C1 segment of cervical spinal cord (tissue), 14 donors: Measurements from ENCODE around the gene SETD1B.
"Not testable (repeated sequence)": the region's sequence is repeated elsewhere in the genome, so short reads cannot be mapped to it uniquely, and the experiment has no call there.

Source experiments
- DNase-seq, 14 donors: peaks; one replicate each; lab custom pipeline; 2025; lab: John Stamatoyannopoulos, UW

The SETD1B gene

DNA sequence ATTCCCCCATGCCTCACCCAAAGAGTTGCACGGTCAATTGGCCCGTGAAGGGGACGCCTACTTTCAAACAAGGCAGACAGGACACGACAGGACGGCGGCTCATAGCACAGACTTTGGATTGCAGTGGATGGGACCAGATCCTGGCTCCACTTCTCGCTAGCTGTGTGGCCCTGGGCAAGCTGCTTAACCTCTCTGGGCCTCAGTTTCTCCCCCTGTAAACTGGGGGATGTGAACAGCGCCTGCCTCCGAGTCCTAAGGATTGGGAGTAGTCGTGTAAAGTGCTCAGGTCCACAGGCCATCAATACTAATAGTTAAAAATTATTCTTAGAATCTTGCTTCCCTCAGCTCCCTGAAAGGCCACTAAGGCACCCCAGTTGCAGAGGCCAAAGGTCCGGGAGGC is 23.4 kb upstream of the SETD1B start:
- no peak for DNase-seq

DNA sequence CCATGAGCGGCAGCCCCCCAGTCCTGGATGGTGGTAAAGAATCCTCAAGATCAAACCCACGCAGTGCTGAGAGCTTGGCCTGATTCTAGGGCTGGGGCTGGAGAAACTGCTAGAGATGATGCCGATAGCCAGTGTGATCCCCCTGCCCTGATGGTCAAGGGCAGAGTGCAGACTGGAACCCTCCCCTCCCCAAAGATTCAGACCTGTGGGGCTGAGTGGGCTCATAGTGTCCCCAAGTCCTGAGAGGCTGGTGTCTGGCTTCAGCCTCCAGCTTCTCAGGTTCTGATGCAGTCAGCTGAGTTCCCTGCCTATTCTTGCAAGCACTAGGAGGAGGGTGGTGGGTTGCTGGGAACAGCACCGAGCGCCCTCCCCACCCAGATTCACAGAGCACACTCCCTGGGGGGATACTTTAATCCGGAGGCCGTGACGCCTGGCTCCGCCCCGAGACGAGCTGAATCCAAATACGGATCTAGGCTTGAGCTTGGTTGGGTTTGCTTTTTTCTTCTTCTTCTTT is 22.3 kb upstream of the SETD1B start:
- DNase-seq = no peak

DNA sequence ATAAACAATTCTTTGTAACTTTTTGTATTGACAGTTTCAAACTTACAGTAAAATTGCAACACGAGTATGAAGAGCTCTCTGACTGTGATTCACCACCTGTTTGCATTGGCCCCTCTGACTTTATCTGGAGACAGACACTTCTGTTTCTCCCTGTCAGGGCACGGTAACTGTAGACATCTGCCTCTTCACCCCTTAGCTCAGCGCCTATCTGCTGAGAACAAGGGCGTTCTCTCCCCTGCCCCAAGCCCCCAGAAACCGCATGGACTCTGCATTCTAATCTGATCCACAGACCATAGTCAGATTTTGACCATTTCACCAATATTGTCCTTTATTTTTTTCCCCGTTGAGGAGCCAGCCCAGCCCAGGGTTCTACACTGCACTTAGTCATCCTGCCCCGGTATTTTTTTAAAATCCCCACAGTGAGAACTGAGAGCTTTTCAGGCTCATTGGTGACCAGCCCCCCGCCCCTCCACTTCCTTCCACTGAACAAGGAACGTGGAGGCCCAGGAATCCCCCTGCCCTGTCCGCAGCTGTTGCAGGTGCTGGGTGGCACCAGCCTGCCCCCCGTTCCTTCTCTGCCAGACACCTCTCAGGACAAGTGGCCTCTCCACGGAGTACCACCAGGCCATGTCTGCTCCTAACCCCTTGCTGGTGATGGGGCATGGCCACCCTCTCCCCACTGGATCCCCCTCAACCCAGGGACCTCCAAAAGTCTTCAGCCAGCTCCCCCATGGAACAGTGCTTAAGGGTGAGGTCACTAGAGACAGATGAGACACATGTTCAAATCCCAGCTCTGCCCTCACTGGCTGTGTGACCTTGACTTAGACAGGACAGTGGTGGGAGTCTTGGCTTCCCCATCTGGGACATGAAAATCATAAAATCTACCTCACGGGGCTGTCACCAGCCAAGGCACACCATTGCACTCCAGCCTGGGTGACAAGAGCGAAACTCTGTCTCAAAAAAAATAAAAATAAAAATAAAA is 21.5 kb upstream of the SETD1B start:
- DNase-seq = no peak

DNA sequence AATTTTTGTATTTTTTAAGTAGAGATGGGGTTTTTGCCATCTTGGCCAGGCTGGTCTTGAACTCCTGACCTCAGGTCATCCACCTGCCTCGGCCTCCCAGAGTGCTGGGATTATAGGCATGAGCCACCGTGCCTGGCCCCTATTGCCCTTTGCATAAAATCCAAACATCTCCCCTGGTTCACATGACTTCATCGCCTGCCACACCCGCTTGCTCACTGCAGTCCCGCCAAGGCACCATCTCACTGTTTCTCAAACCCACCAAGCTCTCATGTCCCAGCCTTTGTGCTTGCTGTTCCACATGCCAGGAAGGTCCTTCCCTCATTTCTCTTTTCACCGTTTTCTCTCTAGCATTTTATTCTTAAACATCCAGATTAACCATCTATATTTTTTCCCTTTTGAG is 20.0 kb upstream of the SETD1B start:
- no peak for DNase-seq

DNA sequence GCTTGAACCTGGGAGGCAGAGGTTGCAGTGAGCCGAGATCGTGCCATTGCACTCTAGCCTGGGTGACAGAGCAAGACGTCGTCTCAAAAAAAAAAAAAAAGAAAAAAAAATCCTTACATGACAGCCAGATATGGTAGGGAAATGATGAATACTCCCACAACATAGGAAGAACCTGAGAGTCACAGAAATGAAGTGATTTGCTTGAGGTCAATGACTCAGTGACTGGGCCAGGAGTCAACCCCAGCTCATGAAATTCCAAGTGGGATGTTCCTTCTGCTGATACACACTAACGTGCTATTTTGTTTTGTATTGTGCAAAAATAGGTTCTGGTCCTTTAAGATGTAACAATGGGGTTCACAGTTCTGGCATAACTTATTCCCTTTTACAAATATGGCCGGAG is 19.3 kb upstream of the SETD1B start:
- no peak for DNase-seq

DNA sequence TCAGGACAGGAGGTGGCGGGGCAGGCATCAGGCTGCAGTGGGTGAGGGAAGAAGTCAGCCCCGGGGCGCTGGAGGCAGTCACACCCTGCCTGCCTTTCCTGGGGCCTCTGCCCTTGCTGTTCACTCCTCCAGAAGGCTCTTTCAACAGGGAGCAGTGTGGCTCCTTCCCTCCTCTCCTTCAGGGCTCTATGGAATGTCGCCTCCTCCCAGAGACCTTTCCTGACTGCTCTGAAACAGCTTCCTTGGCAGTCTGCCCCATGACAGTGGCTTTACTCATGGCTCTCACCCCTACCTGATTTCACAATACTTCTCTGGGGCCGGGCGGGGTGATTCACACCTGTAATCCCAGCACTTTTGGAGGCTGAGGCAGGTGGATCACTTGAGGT is 17.4 kb upstream of the SETD1B start:
- no peak for DNase-seq

DNA sequence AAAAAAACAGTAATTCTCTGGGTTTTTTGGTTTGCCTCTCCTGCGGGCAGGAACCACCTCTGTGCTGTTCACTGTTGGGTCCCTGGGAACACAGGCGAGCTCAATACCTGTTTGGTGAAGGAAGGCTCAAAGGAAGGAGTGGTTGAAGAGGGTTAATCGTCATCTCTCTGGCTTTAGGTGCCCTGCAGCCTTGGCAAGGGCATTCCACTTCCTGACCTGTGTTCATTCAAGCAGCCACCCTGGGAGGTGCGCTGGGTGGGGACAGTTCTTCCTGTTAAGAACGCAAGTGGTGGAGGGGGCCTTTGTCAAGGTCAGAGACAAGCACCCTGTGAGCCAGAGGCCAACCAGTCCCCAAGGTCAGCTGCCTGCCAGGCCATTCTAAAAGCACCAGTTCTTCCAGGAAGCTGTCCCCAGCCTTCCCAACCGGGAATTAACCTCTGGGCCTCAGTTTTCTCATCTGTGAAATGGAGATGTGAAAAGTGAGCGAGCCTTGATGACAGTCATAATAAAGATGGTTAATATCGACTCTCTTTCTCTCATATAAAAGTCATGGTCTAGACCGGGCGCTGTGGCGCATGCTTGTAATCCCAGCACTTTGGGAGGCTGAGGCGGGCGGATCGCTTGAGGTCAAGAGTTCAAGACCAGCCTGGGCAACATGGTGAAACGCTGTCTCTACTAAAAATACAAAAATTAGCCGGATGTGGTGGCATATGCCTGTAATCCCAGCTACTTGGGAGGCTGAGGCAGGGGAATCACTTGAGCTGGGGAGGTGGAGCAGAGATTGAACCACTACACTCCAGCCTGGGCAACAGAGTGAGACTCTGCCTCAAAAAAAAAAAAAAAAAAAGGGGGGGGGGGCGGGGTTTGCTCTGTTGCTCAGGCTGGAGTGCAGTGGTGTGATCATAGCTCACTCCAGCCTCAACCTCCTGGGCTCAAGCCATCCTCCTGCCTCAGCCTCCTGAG is 16.5 kb upstream of the SETD1B start:
- no peak for DNase-seq

DNA sequence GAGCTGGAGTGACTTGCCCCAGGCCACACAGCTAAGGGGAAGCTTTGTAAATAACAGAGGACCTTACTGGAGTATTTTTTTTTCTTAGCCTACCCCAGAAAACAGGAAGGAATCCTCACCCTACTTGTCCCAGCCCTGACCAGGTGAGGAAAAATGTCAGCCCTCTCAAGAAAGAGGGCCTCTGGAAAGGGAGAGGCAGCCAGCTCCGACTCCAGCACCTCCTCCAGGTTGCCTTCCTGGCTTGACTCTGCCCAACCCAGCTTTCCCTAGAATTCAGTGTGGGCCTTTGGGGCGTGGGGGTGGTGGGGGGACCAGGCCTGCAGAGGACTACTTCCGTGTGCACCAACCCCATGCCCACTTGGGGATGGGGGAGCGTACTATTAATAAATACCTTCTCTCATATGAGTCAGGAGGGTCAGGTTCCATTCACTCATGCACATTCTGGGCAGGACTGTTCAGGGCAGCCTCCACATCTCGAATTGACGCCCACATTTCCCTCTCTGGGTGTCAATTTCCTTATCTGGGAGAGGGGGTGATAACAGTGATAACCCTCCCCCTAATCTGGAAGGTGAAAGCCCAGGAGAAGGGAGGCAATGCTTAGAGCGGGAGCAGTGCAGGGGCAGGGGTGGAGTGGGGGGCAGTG is 15.5 kb upstream of the SETD1B start:
- DNase-seq = no peak

DNA sequence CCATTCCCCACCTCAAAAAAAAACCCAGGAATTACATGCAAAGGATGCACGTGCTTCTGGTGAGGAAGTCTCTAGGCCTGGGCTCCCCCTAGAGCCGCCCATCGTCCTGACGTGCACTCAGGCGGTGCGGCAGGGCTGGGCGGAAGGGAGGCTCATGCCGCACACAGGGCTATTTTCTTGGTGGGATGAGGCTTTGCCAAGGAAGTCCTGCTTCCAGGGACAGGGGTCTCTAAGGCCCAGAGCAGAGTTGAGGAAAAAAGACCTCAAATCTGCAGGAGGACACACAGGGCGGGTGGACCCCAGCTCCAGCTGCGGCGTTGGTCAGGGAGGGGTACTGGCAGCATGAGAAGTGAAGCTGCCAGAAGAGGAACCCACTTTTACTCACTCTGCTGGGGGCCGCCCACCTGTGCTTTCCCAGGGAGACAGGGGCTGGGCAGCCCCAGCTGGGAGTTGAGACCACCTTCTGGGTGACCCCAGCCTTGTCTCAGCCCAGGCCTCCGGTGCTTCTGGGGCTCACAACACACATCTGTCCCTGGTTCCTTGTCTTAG is 14.5 kb upstream of the SETD1B start:
- DNase-seq = peak in 3 of 14 donors; percentile 35 to 48 (median 37)

DNA sequence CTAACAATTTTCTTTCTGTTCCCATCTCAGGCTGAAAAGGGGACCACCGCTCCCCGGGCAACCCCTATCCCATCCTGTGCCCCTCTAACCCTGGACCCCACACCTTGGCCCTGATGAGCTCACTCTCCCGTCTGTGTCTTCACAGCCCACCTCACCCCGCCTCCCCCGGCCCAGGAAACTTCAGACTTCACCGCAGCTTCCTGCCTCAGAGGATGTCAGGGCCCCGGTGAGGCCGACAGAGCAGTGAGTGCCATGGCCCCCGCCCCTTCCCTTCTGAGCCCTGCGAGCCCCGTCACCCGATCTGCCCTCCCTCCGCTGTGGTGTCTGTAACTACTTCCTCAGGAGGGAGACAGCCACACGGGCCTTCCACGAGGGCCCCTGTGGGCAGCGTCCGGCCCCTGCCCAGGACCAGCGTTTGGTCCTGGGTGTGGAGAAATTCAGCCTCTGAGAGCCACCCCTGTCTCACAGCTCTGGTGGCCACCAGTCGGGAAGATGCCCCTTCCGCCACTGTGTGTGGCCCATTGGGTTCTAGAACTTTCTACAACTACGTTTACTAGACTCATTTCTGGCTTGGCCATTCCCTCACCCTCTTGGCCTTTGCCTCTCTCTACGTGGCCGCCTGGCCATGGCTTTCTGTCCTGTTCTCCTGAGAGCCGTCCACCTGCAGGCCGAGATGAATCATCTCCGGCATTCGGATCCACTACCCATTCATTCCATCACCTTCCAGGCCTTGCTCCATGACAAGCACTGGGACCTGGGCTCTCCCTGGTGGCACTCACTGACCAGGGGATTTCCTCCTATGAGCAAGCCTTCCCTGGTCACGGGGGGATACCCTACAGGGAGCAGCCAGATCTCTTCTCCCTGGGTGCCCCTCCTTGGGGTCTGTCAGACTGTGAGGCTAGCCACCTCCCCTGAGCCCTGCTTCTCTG is 13.7 kb upstream of the SETD1B start:
- peak in 10 of 14 donors; percentile 15 to 56 (median 30) for DNase-seq

DNA sequence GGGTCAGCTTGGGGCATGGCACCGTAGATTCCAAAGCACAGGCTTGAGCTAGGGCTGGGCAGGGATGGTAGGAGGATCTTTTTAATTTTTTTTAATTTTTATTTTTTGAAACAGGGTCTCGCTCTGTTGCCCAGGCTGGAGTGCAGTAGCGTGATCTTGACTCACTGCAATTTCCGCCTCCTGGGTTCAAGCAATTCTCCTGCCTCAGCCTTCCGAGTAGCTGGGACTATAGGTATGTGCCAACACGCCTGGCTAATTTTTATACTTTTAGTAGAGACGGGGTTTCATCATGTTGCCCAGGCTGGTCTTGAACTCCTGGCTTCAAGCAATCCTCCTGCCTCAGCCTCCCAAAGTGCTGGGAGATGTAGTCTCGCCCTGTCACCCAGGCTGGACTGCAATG is 13.0 kb upstream of the SETD1B start:
- DNase-seq = not testable (repeated sequence)

DNA sequence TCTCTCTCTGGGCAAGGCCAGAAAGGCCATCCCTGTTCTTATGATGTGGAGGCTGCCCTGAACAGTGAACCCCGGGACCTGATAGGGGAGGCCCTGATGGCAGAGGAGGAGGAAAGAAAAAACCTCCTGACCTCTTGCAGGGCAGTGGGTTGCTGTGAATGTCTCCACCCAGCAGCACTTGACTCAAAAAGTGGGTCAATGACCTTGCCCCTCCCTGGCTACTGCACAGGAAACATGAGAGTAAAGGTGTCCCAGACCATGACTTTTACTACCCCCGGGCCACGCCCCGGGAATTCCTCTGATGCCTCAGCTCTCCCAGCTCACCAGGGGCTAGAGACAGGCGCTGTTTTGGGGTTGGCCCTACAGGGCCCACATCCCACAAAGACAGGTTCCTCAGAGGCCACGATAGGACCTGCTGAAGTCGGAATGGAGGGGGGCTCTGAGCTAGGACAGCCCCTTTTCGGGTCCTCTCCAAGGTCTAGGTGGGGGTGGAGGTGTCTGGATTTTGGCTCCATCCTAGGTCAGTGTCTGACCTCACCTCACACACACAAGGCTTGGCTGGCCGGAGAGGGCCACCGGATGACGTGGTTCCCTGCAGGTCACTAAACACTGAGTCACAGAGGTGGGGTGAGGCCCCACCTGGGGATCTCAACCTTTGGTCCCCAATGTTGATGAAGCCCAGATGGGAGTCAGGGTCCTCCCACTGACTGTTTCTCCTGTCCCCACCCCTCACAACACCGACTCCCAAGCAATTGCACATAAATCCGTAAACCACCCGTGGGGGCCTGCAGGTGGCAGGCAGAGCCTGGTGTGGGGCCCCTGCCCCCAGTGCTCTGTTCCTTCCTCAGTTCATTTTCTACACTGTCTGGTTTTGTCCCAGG is 11.9 kb upstream of the SETD1B start:
- DNase-seq = no peak

DNA sequence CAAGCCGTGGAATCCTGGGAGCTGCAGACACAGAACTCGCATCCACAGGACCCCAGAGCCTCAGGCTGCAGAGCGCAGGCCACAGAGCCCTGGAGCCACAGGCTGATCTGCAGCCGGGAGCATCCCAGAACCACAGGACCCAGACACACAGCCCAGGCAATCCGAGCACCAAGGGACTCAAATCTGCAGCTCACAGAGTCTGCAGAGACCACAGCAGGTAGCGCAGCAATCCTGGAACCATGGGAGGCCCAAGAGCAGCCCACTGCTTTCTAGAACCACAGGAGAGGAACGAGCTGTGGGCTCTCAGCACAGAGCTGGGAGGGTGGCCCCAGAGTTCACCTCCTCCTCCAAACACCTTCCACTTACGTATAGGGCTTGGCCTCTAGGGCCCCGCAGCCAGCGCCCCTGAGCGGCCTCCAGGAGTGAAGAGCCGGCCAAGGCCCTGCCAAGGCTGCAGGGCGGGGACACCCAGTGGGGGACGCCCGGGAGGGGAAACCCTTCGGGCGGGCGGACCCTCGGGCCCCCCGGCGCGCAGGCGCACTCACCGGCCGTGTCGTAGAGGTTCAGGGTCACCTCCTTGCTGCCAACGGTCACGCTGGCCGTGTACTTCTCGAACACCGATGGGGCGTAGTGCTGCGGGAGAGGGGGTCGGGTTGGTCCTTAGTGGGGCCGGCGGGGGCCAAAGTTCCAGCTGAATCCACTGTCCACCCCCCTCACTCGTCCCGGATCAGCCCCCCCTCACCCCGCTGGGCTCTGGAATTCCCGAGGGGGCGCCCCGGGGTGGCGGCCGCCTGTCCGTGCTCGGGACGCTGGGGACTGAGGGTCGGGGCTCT is 11.0 kb upstream of the SETD1B start:
- peak in 2 of 14 donors; percentile 14 to 41 for DNase-seq

DNA sequence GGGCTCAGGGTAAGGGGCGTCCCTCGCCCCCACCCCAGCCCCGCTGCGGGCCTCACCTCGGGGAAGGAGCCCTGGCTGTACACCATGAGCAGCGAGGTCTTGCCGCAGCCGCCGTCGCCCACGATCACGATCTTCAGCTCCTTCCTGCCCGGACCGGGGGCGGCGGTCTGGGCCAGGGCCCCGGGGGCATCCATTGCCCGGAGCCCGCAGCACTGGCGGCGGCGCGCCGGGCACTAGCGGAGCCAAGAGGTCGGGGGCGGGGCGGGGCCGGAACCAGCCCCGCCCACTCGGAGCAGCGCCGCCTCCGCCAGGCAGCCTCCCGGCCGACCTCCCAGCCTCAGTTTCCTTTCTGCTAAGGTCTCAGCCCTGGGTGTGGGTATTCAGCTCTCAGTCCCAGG is 10.4 kb upstream of the SETD1B start, which contains the start of gene RHOF:
TSS of gene RHOF (minus strand) at position 249 of the 398 bp plus-strand sequence. CDS start at position 194, 55 bp downstream.
- DNase-seq = peak in 1 of 14 donors; percentile 41

DNA sequence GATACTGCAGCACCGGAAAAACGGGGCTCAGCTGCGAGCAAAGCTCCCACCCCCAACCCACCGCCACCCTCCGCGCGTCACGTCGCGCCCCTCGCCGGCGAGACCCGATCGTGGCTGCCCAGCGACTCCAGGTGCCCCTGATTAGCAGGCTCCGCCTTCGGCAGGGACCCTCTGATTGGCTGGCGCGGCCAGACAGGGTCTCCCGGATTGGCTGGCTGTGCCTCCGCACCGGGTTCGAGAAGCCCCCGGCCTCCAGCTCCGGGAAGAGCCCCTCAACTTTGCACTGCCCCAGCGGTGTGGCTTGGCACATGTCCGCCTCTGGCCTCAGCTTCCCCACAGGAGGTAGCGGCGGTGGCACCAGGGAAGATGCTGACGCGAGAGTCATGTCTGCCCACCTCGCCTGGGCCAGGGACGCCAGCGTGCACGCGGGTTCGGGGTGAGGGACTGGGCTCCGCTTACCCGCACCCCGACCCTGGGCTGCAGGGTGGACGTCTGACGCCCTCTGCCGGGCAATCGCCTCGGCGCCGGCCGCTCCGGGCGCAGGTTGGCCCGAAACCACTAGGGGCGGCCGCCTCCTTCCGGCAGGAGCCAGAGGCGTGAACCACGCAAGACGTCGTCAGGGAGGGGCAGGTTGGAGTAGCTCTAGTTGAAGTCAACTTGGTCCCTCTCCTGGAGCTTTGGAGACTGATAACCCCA is 9.8 kb upstream of the SETD1B start:
- peak in 12 of 14 donors; percentile 47 to 91 (median 76) for DNase-seq

DNA sequence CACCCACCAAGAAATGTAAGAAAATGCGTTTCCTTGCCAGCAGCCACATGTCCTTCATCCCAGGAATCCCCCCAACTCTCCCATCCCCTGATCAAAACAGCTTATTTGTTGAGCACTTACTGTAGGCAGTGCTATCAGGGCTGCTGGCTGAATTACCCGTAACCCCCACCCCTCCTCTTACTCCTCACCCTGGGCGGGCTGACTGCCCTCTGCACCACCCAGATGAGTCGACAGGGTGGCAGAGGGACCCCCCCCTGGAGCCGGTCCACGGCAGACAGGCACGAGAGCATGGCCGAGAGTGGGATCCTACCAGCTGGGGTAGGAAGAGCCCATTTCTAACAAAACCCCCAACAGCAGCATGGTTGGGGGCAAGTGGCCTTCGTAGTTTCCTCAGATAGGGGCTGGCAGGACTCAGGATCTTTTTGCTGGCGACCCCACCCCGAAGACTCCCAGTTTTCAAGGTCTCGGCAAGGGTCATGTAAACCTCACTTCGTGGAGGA is 9.2 kb upstream of the SETD1B start:
- DNase-seq = peak in 2 of 14 donors; percentile 54 to 75
